T-helper 1 cell treated with Interleukin-12 subunit alpha and Interleukin-12 subunit beta and Interleukin-4 antibody, amounts not matched to agents 30 ng/mL and 1 ng/mL, for 36 hours (primary cell): ENCODE results near the gene LRPPRC. TPM values are rescaled to one million over a fixed set of nuclear protein-coding genes. Genes with fewer than 3 reads are reported as not detected.

Experiments used
- intact Hi-C: fragments of 100-400 bp; cut with micrococcal nuclease; formaldehyde crosslinking; loops from one replicate; pipeline ENCODE4 v1.15.1; 2024
- total RNA-seq: library from RNA; stranded (reverse); gene quantifications from 2 replicates; pipeline ENCODE4 v1.2.3, GENCODE V29; 2022

Gene LRPPRC
- total RNA-seq, 1 donor from 2014 or later, result 88.0 TPM

DNA sequence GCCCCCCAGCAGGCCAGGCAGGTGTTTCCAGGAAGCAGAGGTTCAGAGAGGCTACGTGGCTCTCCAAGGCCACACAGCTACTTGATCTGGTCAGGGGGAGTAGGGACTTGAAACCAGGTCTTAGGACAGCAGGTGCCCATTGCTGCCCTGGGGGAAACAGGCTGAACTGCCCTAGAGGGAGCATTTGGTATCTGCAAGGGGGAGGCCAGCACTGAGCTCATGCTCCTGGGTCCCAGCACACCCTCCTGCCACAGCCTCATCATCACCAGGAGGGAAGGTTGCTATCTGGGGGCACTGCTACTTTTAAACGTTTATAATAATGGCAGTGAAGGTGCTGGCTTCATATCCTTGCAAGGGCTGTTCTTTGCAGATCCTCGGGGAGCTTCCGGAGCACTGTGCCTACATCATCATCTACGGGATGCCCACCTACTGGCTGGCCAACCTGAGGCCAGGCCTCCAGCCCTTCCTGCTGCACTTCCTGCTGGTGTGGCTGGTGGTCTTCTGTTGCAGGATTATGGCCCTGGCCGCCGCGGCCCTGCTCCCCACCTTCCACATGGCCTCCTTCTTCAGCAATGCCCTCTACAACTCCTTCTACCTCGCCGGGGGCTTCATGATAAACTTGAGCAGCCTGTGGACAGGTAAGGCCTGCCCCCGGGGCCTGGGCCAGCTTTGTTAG is 120.9 kb downstream of the LRPPRC start:
- intact Hi-C loops, result loop anchor here (5.0 kb wide), 2 partner anchors 367 to 602 kb away; no protein-coding TSS in a partner anchor

- intact Hi-C loops, result no loop called here
These were observed 123.6 kb downstream of the LRPPRC start for GRCh38 chr2:43872151-43872550.

- intact Hi-C loops, result no loop called here
These were observed 140.5 kb downstream of the LRPPRC start for GRCh38 chr2:43855292-43855691.

- intact Hi-C loops, result no loop called here
These were observed 141.1 kb downstream of the LRPPRC start for GRCh38 chr2:43854671-43855070.

- intact Hi-C loops, result no loop called here
These were observed 142.4 kb downstream of the LRPPRC start for GRCh38 chr2:43853141-43854081.

DNA sequence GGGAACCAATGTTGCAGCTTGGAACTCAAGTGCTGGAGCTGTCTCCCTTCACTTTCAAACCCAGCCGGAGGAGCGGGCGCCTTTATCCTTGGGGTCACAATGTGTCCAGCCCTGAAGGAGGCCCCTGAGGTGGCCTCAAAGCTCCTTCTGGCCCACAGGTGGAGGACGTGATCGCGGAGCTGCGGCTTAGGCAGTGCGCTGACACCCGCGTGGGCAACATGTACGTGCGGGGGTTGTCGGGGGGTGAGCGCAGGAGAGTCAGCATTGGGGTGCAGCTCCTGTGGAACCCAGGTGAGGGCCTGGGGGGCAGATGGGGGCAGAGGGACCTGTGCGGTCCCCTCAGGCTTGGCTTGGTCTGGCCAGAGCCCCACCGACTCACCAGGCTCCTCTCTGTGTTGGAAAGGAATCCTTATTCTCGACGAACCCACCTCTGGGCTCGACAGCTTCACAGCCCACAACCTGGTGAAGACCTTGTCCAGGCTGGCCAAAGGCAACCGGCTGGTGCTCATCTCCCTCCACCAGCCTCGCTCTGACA is 143.5 kb downstream of the LRPPRC start:
- intact Hi-C loops, result no loop called here

- intact Hi-C loops, result no loop called here
These were observed 144.5 kb downstream of the LRPPRC start for GRCh38 chr2:43851011-43851980.

DNA sequence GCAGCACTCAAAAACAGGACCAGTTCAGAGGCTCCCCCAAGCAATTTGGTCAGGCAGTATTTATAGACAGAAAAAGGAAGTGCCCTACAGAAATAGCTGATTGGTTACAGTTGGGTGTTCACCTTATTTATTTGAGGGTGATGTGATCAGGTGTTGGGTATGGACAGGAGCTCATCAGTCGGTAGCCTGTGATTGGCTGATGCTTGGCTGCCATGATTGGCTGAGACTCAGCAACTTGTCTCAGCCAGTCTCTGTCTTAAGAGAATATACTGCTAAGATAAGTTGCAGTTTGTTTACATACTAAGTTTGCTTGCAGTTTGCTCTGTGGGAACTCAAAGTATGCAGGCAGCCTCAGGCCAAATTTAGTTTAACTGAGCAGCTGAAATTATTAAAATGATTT is 147.6 kb downstream of the LRPPRC start:
- intact Hi-C loops, result no loop called here

- intact Hi-C loops, result no loop called here
These were observed 149.5 kb downstream of the LRPPRC start for GRCh38 chr2:43846140-43846793.

GRCh38 chr2:43845181-43845580 is 150.6 kb downstream of the LRPPRC start:
- intact Hi-C loops, result no loop called here

DNA sequence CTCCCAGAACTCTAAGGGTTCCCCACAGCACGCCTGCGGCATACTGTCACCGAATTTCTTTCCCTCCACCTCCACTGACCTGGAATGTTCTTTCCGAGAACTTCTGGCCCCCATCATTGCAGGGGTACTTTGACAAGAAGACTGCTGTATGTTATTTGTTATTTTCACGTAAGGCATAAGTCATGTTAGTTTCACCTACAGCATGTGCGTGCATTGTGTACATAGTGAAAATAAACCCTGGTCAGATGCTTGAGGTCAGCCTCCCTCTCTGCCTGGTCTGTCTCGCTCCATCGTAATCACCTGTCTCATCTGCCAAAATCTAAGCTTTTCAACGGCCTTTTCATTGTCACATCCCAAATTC is 152.9 kb downstream of the LRPPRC start:
- intact Hi-C loops, result no loop called here

DNA sequence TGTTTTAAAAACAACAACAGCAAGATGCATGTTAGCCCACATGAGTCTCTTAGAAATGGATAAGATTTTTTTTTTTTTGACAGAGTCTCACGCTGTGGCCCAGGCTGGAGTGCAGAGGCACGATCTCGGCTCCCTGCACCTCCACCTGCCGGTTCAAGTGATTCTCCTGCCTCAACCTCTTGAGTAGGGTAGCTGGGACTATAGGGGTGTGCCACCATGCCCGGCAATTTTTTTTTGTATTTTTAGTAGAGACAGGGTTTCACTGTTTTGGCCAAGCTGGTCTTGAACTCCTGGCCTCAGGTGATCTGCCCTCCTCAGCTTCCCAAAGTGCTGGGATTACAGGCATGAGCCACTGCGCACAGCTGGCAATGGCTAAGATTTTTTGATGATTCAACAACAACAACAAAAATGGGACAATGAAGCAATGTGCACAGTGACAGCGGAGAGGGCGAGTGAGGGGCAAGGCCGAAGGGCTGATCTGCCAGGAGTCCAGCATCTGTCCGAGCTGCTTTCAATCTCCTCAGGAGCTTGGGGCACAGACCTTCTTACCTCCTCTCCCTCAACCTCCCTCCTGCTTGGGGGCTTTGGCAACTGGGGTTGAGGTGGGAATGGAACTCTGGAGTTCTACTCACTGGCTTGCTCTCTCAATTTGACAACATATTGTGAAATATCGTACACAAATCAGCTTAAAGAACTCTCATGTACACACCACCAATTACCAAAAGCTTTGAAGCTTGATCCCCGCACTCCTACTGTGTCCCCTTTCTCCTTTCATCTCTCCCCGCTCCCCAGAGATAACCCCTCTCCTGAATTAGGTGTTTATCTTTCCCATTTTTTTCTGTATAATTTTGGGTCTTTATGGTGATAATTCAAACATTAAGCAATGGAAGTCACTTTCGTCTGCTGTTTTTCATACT is 153.6 kb downstream of the LRPPRC start:
- intact Hi-C loops, result no loop called here

DNA sequence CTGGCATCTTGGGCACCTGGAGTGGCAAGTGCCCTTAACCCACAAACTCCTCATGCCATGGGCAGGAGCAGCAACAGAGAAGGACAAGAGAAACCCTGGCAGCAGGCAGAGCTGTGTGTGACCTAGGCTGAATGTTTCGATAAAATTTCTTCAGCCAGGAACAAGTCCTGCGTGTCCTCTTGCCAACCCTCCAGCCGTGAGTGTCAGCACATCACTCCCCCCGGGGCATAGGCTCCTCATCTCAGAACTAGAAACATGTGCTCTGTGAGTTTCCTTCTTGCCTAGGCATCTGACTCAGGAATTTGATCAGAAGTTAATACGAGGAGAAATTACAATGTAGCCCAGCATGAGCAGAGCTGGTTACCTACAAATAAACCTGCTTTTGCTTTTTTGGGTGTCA is 154.8 kb downstream of the LRPPRC start:
- intact Hi-C loops, result no loop called here

- intact Hi-C loops, result no loop called here
These were observed 155.8 kb downstream of the LRPPRC start for GRCh38 chr2:43839776-43840564.

GRCh38 chr2:43838560-43839267 is 157.1 kb downstream of the LRPPRC start, which contains the start of the genes ABCG5 and ABCG8:
Gene ABCG5 (minus strand): TSS chr2:43838839. CDS start chr2:43838679, 160 bp downstream.
Gene ABCG8 (plus strand): TSS chr2:43838971. CDS start chr2:43839054, 83 bp downstream.
- intact Hi-C loops, result no loop called here

DNA sequence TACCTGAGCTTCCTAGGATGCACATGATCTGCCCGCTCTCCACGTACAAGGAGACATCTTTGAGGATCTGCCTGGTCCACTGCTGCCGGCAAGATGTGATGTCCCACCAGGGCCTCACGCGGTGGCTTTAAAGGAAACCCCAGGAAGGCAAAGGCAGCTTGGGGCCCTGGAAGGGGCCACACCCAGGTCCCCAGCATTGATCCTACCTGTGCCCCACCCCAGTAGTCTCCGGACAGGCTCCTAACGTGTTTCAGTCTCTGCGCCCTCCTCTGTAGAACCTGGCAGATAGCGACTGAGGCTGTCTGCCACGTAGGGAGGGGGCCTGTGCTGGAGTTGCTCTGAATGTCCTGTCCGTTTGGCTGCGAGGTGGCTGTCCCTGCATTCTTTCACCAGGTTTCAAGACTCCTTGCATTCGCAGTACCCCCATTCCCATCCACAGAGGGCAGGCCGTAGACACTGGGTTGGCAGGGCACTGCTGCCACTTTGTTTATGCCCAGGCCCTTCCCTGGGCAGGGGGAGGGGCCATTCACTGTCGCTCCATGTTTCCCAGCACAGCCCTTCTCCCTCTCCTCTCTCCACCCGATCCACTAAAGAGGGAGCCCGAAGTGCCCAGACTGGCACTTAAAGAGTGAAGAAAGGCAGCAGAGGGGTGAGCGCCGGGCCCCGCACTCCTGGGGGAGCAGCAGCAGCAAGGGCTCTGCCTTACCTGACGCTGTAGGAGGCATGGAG is 157.8 kb downstream of the LRPPRC start:
- intact Hi-C loops, result no loop called here

GRCh38 chr2:43837033-43837432 is 158.8 kb downstream of the LRPPRC start:
- intact Hi-C loops, result no loop called here
